ENCODE data around the gene KCNG2.
"Not testable (repeated sequence)": the region's sequence is repeated elsewhere in the genome, so short reads cannot be mapped to it uniquely, and the experiment has no call there.

DNA sequence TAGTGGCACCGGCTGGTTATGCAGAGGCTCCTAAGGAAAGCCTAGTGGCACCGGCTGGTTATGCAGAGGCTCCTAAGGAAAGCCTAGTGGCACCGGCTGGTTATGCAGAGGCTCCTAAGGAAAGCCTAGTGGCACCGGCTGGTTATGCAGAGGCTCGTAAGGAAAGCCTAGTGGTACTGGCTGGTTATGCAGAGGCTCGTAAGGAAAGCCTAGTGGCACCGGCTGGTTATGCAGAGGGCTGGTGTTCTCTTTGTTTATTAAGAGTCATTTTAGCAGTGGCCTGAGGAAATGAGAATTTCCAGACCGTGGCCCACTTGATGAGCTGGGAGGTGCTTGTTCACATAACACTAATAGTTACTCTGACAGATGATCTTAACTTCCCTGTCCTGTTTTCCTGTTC is 44.8 kb upstream of the KCNG2 start:
- not testable (repeated sequence) for TF ChIP-seq POLR2A (IDR thresholded peaks at IDR 0.05)
- TF ChIP-seq, protein P1, sequence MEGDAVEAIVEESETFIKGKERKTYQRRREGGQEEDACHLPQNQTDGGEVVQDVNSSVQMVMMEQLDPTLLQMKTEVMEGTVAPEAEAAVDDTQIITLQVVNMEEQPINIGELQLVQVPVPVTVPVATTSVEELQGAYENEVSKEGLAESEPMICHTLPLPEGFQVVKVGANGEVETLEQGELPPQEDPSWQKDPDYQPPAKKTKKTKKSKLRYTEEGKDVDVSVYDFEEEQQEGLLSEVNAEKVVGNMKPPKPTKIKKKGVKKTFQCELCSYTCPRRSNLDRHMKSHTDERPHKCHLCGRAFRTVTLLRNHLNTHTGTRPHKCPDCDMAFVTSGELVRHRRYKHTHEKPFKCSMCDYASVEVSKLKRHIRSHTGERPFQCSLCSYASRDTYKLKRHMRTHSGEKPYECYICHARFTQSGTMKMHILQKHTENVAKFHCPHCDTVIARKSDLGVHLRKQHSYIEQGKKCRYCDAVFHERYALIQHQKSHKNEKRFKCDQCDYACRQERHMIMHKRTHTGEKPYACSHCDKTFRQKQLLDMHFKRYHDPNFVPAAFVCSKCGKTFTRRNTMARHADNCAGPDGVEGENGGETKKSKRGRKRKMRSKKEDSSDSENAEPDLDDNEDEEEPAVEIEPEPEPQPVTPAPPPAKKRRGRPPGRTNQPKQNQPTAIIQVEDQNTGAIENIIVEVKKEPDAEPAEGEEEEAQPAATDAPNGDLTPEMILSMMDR (IDR thresholded peaks at IDR 0.05 in 4 of 5, conservative IDR thresholded peaks at IDR 0.05 in 1 of 5): not testable (repeated sequence)
